ENCODE data around the gene PCYOX1L.
A peak's percentile ranks its signal among the peaks of the same experiment; 100 is the strongest.

Gene PCYOX1L

GRCh38 chr5:149357370-149358293, at the start of gene PCYOX1L:
TSS of gene PCYOX1L (plus strand) at chr5:149358046. CDS start at chr5:149358069, 23 bp downstream.
- peak; percentile 83 to 97 for DNase-seq (ENCODE audit: extremely low read depth in 1 of 2, low read depth in 1 of 2)

- no peak for DNase-seq (ENCODE audit: extremely low read depth in 1 of 2, low read depth in 1 of 2)
Measured at GRCh38 chr5:149309354-149309753, 48.5 kb upstream of the PCYOX1L start.

- DNase-seq (ENCODE audit: extremely low read depth in 1 of 2, low read depth in 1 of 2): no peak
Measured at GRCh38 chr5:149310488-149310887, 47.4 kb upstream of the PCYOX1L start.

- DNase-seq (ENCODE audit: extremely low read depth in 1 of 2, low read depth in 1 of 2): no peak
Measured at GRCh38 chr5:149310947-149311658, 46.7 kb upstream of the PCYOX1L start.

GRCh38 chr5:149313151-149313841, 44.5 kb upstream of the PCYOX1L start:
- DNase-seq (ENCODE audit: extremely low read depth in 1 of 2, low read depth in 1 of 2): no peak

- no peak for DNase-seq (ENCODE audit: extremely low read depth in 1 of 2, low read depth in 1 of 2)
Measured at GRCh38 chr5:149314571-149315111, 43.2 kb upstream of the PCYOX1L start.

- no peak for DNase-seq (ENCODE audit: extremely low read depth in 1 of 2, low read depth in 1 of 2)
Measured at GRCh38 chr5:149315753-149316152, 42.1 kb upstream of the PCYOX1L start.

GRCh38 chr5:149317281-149318048, 40.4 kb upstream of the PCYOX1L start:
- DNase-seq (ENCODE audit: extremely low read depth in 1 of 2, low read depth in 1 of 2): no peak

- no peak for DNase-seq (ENCODE audit: extremely low read depth in 1 of 2, low read depth in 1 of 2)
Measured at GRCh38 chr5:149319174-149319573, 38.7 kb upstream of the PCYOX1L start.

- no peak for DNase-seq (ENCODE audit: extremely low read depth in 1 of 2, low read depth in 1 of 2)
Measured at GRCh38 chr5:149320791-149321330, 37.0 kb upstream of the PCYOX1L start.

- DNase-seq (ENCODE audit: extremely low read depth in 1 of 2, low read depth in 1 of 2): no peak
Measured at GRCh38 chr5:149322518-149322917, 35.3 kb upstream of the PCYOX1L start.

GRCh38 chr5:149323210-149323609, 34.6 kb upstream of the PCYOX1L start:
- no peak for DNase-seq (ENCODE audit: extremely low read depth in 1 of 2, low read depth in 1 of 2)

GRCh38 chr5:149323621-149324205, 34.1 kb upstream of the PCYOX1L start:
- no peak for DNase-seq (ENCODE audit: extremely low read depth in 1 of 2, low read depth in 1 of 2)

- no peak for DNase-seq (ENCODE audit: extremely low read depth in 1 of 2, low read depth in 1 of 2)
Measured at GRCh38 chr5:149324641-149325040, 33.2 kb upstream of the PCYOX1L start.

- no peak for DNase-seq (ENCODE audit: extremely low read depth in 1 of 2, low read depth in 1 of 2)
Measured at GRCh38 chr5:149325166-149325735, 32.6 kb upstream of the PCYOX1L start.

GRCh38 chr5:149325894-149326293, 32.0 kb upstream of the PCYOX1L start:
- DNase-seq (ENCODE audit: extremely low read depth in 1 of 2, low read depth in 1 of 2): no peak

GRCh38 chr5:149326611-149327010, 31.2 kb upstream of the PCYOX1L start:
- no peak for DNase-seq (ENCODE audit: extremely low read depth in 1 of 2, low read depth in 1 of 2)

- no peak for DNase-seq (ENCODE audit: extremely low read depth in 1 of 2, low read depth in 1 of 2)
Measured at GRCh38 chr5:149328177-149328576, 29.7 kb upstream of the PCYOX1L start.

- no peak for DNase-seq (ENCODE audit: extremely low read depth in 1 of 2, low read depth in 1 of 2)
Measured at GRCh38 chr5:149333711-149334443, 24.0 kb upstream of the PCYOX1L start.
